ENCODE measurements around the gene IFRD2.
A peak's percentile ranks its signal among the peaks of the same experiment; 100 is the strongest.

IFRD2 gene

GRCh38 chr3:50271314-50271936, 20.8 kb downstream of the IFRD2 start:
- DNase-seq (ENCODE audit: low read depth in 1 of 2, low spot score in 1 of 2): peak in 1 of 2 experiments; percentile 35
- TF ChIP-seq JUND (IDR thresholded peaks at IDR 0.05; ENCODE audit: low read depth): no peak
- in situ Hi-C loops (cut with HindIII; ENCODE audit: low pct_unique_long_range_greater_than_20kb, low sequenced_read_pairs): no loop called here

- no peak for TF ChIP-seq JUND (IDR thresholded peaks at IDR 0.05; ENCODE audit: low read depth)
- DNase-seq (ENCODE audit: low read depth in 1 of 2, low spot score in 1 of 2): no peak
- in situ Hi-C loops (cut with HindIII; ENCODE audit: low pct_unique_long_range_greater_than_20kb, low sequenced_read_pairs): no loop called here
Observed at GRCh38 chr3:50270422-50271224, 21.6 kb downstream of the IFRD2 start.

DNA sequence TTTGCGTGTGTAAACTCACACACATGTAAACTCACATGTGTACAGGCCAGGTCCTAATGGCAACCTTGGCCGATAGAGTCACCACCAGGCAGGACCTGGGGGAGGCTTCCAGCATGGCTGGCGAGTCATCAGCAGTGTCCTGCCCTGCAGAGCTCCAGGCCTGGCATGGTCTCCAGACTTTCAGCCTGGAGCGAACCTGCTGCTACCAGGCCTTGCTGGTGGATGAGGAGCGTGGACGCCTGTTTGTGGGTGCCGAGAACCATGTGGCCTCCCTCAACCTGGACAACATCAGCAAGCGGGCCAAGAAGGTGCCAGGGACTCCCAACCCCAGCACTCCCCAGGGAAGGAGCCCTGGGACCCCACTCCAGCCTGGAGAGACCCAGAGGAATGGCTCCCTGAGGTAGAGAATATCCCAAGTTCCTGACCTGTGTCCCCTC, 22.2 kb downstream of the IFRD2 start:
- in situ Hi-C loops (cut with HindIII; ENCODE audit: low pct_unique_long_range_greater_than_20kb, low sequenced_read_pairs): no loop called here
- no peak for DNase-seq (ENCODE audit: low read depth in 1 of 2, low spot score in 1 of 2)
- no peak for TF ChIP-seq JUND (IDR thresholded peaks at IDR 0.05; ENCODE audit: low read depth)

- DNase-seq (ENCODE audit: low read depth in 1 of 2, low spot score in 1 of 2): no peak
- in situ Hi-C loops (cut with HindIII; ENCODE audit: low pct_unique_long_range_greater_than_20kb, low sequenced_read_pairs): no loop called here
- TF ChIP-seq JUND (IDR thresholded peaks at IDR 0.05; ENCODE audit: low read depth): no peak
Observed at GRCh38 chr3:50269460-50269859, 22.8 kb downstream of the IFRD2 start.

DNA sequence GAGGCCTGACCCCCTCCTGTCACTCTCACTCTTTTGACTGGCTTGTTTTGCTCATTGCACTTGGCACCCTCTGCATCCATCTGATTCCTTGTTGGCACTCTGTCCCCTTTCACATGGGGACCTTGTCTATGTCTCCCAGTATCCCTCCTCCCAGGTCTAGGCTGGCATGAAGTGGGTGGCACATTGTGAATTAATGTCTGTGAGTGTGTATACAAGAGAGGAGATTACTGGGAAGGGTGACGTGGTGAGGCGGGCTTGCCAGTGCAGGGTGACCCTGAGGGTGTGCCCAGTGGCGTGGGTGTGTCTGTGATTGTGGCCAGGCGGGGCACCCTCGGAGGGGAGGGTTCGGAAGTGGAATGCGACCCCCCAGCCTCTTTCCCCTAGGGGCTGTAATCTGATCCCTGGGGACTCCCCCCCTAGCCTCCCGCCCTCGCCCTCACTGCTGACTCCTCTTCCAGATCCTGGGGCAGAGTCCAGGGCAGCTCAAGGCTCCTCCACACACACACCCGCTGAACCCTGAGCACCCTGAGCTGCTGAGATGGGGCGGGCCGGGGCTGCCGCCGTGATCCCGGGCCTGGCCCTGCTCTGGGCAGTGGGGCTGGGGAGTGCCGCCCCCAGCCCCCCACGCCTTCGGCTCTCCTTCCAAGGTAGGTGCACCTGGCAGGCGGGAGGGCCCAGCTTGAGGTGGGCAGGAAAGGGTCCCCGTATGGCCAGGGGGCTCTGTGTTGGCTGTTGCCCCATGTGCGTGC, 23.4 kb downstream of the IFRD2 start, which contains the start of gene SEMA3B:
TSS of gene SEMA3B (plus strand) at position 445 of the 749 bp plus-strand sequence. CDS start at position 539, 94 bp downstream.
- TF ChIP-seq JUND (IDR thresholded peaks at IDR 0.05; ENCODE audit: low read depth): no peak
- in situ Hi-C loops (cut with HindIII; ENCODE audit: low pct_unique_long_range_greater_than_20kb, low sequenced_read_pairs): no loop called here
- peak in 1 of 2 experiments; percentile 48 for DNase-seq (ENCODE audit: low read depth in 1 of 2, low spot score in 1 of 2)

DNA sequence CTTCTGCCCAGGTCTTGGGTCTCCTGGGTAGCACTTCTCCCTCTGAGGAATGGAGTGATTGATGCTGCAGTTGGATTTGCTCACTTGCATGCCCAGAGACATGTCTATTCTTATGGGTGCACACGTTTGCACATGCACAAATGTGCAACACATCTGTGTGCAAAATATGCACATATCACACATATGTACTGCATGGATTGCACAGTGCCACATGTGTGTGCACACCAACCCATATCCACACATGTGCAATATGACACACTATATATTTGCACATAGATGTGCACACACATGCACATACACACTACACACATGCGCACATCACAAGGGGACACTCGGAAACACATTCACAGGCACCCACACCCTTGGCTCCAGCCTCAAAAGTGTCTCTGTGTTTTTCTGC, 24.0 kb downstream of the IFRD2 start:
- no peak for DNase-seq (ENCODE audit: low read depth in 1 of 2, low spot score in 1 of 2)
- TF ChIP-seq JUND (IDR thresholded peaks at IDR 0.05; ENCODE audit: low read depth): no peak
- in situ Hi-C loops (cut with HindIII; ENCODE audit: low pct_unique_long_range_greater_than_20kb, low sequenced_read_pairs): no loop called here

DNA sequence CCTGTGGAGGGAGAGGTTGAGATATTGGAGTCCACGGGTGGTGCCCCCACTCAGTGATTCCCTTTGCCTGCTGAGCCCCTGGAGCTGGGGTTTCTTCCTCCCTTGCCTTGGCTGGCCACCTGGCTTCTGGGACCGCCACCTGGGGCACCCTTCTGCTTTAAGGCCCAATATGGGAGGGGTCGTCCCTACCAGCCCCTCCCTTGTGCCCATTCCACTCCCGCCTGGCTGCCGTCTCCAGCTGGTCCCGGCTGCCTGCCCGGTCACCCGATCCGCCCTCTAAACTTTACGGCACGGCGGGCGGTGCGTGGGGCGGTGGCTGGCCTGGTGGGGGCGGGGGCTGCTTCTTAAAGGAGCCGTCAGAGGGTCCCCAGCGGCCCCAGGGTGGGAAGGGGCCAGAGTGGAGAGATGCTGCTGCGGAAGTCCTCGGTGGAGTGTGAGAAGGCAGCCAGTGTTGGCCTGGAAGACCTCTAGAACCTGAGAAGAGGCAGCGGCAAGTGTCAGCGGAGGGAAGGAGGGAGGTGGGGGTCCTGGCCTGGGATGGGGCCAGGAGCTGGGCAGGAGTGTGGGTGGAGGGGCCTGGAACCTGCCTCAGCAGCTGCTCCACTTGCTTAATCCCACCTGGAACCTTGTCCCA, 24.8 kb downstream of the IFRD2 start:
- DNase-seq (ENCODE audit: low read depth in 1 of 2, low spot score in 1 of 2): peak in 1 of 2 experiments; percentile 52
- no peak for TF ChIP-seq JUND (IDR thresholded peaks at IDR 0.05; ENCODE audit: low read depth)
- in situ Hi-C loops (cut with HindIII; ENCODE audit: low pct_unique_long_range_greater_than_20kb, low sequenced_read_pairs): no loop called here

DNA sequence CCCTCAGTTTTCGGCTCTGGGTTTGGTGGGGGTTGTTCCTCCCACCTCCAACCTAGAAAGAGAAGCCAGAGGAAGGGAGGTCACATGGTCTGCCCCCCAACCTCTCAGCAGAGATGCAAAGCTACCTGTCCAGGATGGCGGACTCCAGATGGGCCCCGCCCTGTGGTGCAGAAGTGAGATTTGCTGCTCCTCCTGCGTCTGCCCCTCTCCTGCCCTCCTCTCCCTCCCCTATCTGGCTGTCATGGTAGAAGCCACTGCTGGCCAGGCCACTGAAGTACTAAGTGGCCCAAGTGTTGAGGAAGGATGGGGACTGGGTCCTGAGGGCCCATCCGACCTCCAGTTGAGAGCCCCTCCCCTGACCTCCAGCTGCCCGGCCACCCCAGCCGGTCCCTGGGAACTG, 25.4 kb downstream of the IFRD2 start:
- in situ Hi-C loops (cut with HindIII; ENCODE audit: low pct_unique_long_range_greater_than_20kb, low sequenced_read_pairs): no loop called here
- no peak for TF ChIP-seq JUND (IDR thresholded peaks at IDR 0.05; ENCODE audit: low read depth)
- DNase-seq (ENCODE audit: low read depth in 1 of 2, low spot score in 1 of 2): no peak

DNA sequence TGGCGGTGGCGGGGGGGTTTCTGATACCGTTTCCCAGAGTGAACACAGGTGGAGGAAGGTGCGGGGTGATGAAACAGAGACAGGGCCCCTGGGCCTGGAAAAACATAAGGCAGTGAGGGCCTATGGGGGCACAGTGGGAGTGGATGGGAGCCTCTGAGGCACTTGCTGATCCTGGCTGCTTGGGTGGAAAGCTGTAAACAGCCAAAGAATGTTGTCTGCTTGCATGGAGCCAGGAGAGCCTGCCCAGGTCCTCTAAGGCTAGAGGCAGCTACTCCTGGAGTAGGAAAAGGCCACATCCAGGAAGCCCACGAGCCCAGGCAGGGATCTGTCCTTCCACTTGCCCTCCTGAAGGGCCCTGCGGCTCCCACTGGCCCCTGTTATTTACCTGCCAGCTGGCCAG, 26.2 kb downstream of the IFRD2 start:
- no peak for TF ChIP-seq JUND (IDR thresholded peaks at IDR 0.05; ENCODE audit: low read depth)
- in situ Hi-C loops (cut with HindIII; ENCODE audit: low pct_unique_long_range_greater_than_20kb, low sequenced_read_pairs): no loop called here
- no peak for DNase-seq (ENCODE audit: low read depth in 1 of 2, low spot score in 1 of 2)

DNA sequence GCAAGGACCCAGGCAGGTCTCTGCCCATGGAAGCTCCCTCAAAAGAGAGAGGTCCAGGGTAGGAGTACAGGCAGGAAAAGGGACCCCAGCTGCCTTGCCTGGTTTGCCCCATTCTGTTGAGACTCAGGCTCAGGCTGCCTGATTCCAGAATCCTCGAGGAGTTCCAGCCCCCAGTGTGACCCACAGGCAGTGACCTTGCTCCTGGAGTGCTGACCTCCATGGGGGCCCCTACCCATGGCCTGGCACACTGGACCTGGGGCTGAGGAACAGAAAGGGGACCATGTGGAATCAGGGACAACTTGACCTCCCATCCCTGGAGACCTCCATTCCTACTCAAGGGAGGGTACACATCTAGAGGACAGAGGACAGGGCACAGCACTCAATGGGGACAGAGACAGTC, 26.7 kb downstream of the IFRD2 start:
- no peak for TF ChIP-seq JUND (IDR thresholded peaks at IDR 0.05; ENCODE audit: low read depth)
- DNase-seq (ENCODE audit: low read depth in 1 of 2, low spot score in 1 of 2): no peak
- in situ Hi-C loops (cut with HindIII; ENCODE audit: low pct_unique_long_range_greater_than_20kb, low sequenced_read_pairs): no loop called here

- DNase-seq (ENCODE audit: low read depth in 1 of 2, low spot score in 1 of 2): peak in 1 of 2 experiments; percentile 68
- TF ChIP-seq JUND (IDR thresholded peaks at IDR 0.05; ENCODE audit: low read depth): no peak
- in situ Hi-C loops (cut with HindIII; ENCODE audit: low pct_unique_long_range_greater_than_20kb, low sequenced_read_pairs): no loop called here
Observed at GRCh38 chr3:50264964-50265485, 27.2 kb downstream of the IFRD2 start.

DNA sequence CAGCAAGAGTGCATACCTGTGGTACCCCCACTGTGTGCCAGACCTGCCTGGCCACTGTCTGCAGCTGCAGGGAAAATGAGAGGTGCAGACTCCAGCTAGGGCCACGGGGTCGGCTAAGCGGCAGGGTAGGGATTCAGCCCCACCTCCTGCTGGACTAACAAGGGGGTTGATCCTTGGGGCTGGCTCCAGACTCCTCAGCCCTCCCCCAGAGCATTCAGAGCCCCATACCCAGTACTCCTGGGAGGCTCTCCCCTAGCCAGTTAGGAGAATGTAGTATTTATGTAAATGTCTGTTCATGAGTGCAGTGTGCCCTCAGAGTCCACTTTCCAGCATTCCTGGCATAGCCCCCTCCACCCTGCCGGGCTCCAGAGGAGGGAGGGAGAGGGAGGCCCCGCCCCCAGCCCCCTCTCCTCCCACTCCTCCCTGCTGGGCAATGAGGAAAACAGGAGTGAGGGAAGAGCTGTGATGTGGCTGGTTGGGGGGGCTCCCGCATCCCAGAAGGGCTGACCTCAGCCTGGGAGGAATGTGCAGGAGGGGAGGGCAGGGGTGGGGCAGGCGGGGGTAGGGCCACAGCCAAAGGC, 27.8 kb downstream of the IFRD2 start:
- TF ChIP-seq JUND (IDR thresholded peaks at IDR 0.05; ENCODE audit: low read depth): no peak
- in situ Hi-C loops (cut with HindIII; ENCODE audit: low pct_unique_long_range_greater_than_20kb, low sequenced_read_pairs): no loop called here
- DNase-seq (ENCODE audit: low read depth in 1 of 2, low spot score in 1 of 2): peak; percentile 68 to 90
